Spinal cord (tissue), 10 donors: ENCODE data around the gene ZC3HAV1. TPM values are rescaled to one million over a fixed set of nuclear protein-coding genes. Genes with fewer than 3 reads are reported as not detected.
A peak's percentile ranks its signal among the peaks of the same experiment; 100 is the strongest.
"Not testable (repeated sequence)": the region's sequence is repeated elsewhere in the genome, so short reads cannot be mapped to it uniquely, and the experiment has no call there.

Experiments
- DNase-seq, 6 donors: peaks; one replicate each; pipeline versions ENCODE4 v3.0.0 to v3.0.0-alpha.2; 2013 to 2015; ENCODE audit warnings: low spot score in 6 of 6, low read depth in 4 of 6
- H3K27ac ChIP-seq: one replicate; pipeline ENCODE4 v1.5.1; 2013; ENCODE audit warnings: low read depth, low read length, control low read depth
- H3K27me3 ChIP-seq: one replicate; pipeline ENCODE4 v1.6.1; 2013; ENCODE audit warnings: low read length; ENCODE audit not compliant: control insufficient read depth, insufficient read depth
- H3K36me3 ChIP-seq: one replicate; pipeline ENCODE4 v1.6.1; 2013; ENCODE audit warnings: low read length; ENCODE audit not compliant: control insufficient read depth, insufficient read depth
- H3K4me1 ChIP-seq: one replicate; pipeline ENCODE4 v1.6.1; 2013; ENCODE audit warnings: low read length; ENCODE audit not compliant: control insufficient read depth, insufficient read depth
- H3K4me3 ChIP-seq: one replicate; pipeline ENCODE4 v1.5.1; 2013; ENCODE audit warnings: low read depth, low read length, control low read depth
- H3K9me3 ChIP-seq: one replicate; pipeline ENCODE4 v1.6.1; 2013; ENCODE audit warnings: low read length; ENCODE audit not compliant: control insufficient read depth, insufficient read depth
- WGBS: methylation state at CpG from one replicate; pipeline ENCODE4 v1.1.5; 2013; ENCODE audit warnings: missing lambda C conversion rate; ENCODE audit not compliant: insufficient coverage; 5-methylcytosine and 5-hydroxymethylcytosine counted together
- polyA plus RNA-seq, 2 donors: library from polyadenylated mRNA; unstranded; fragments of 120-200 nt; gene quantifications; one replicate each; pipeline ENCODE4 v1.2.1, GENCODE V29; 2013; ENCODE audit not compliant: insufficient read length in 2 of 2
- total RNA-seq, 2 donors: library from RNA; depleted of rRNA in 1 of 2; stranded (reverse); fragments of 120-200 nt in 1 of 2; fragments of >200 nt in 1 of 2; gene quantifications; one replicate each; pipeline versions ENCODE4 v1.2.3 to v1.2.4, GENCODE V29; 2013 to 2014
- donor health status: healthy.

The ZC3HAV1 gene
- total and polyA plus RNA-seq, 4 donors: 9.5 to 25.2 (median 17.4) TPM

- under 1% methylated on average over 82 of the region's 82 CpGs for WGBS
- no peaks in the 10 kb centered on the region for H3K9me3 ChIP-seq
- peak within 1 kb of the TSS; percentile 54 for H3K27ac ChIP-seq
- peaks cover 18% of the 10 kb centered on the region for H3K4me1 ChIP-seq
- H3K4me3 ChIP-seq: peak within 1 kb of the TSS; percentile 60
- H3K36me3 ChIP-seq: peaks cover 14% of the 10 kb centered on the region
- DNase-seq: peak; percentile 56 to 94 (median 68)
- no peaks in the 10 kb centered on the region for H3K27me3 ChIP-seq
Measured at GRCh38 chr7:139035586-139036353, 73.8 kb downstream of the ZC3HAV1 start, which contains the start of gene ZC3HAV1L. TSS of gene ZC3HAV1L (minus strand) at chr7:139036042. CDS start at chr7:139036017, 25 bp downstream.

GRCh38 chr7:139034855-139035585 is 74.5 kb downstream of the ZC3HAV1 start:
- Histone ChIP-seq H3K4me1 (peaks cover 18% of the 10 kb centered on the region), H3K36me3 (peaks cover 17% of the 10 kb centered on the region), H3K4me3 (peak overlapping the region; percentile 60), H3K27ac (no peak overlapping the region), H3K9me3 (no peaks in the 10 kb centered on the region), H3K27me3 (no peaks in the 10 kb centered on the region)
- peak in 4 of 6 donors; percentile 20 to 72 (median 46) for DNase-seq
- 7% methylated on average over 41 of the region's 47 CpGs for WGBS

GRCh38 chr7:139034336-139034735 is 75.2 kb downstream of the ZC3HAV1 start:
- Histone ChIP-seq H3K27me3 (no peaks in the 10 kb centered on the region), H3K4me1 (peaks cover 18% of the 10 kb centered on the region), H3K27ac (no peak overlapping the region), H3K36me3 (peaks cover 21% of the 10 kb centered on the region), H3K9me3 (no peaks in the 10 kb centered on the region), H3K4me3 (peak overlapping the region; percentile 60)
- 91% methylated on average over 5 of the region's 5 CpGs for WGBS
- DNase-seq: no peak

- Histone ChIP-seq H3K4me1 (peaks cover 18% of the 10 kb centered on the region), H3K9me3 (no peaks in the 10 kb centered on the region), H3K27ac (no peak overlapping the region), H3K27me3 (no peaks in the 10 kb centered on the region), H3K36me3 (peaks cover 27% of the 10 kb centered on the region), H3K4me3 (no peak overlapping the region)
- 89% methylated on average over 5 of the region's 6 CpGs for WGBS
- DNase-seq: no peak
Measured at GRCh38 chr7:139033346-139034114, 76.0 kb downstream of the ZC3HAV1 start.

- Histone ChIP-seq H3K9me3 (no peaks in the 10 kb centered on the region), H3K27ac (no peak overlapping the region), H3K4me1 (peaks cover 18% of the 10 kb centered on the region), H3K4me3 (no peak overlapping the region), H3K36me3 (peaks cover 33% of the 10 kb centered on the region), H3K27me3 (no peaks in the 10 kb centered on the region)
- DNase-seq: no peak
- WGBS: no CpG with 5 or more reads among the region's 4 CpGs
Measured at GRCh38 chr7:139032473-139032872, 77.0 kb downstream of the ZC3HAV1 start.

GRCh38 chr7:139029353-139029752 is 80.2 kb downstream of the ZC3HAV1 start:
- Histone ChIP-seq H3K4me3 (no peak overlapping the region), H3K9me3 (no peaks in the 10 kb centered on the region), H3K27me3 (no peaks in the 10 kb centered on the region), H3K36me3 (peaks cover 43% of the 10 kb centered on the region), H3K4me1 (peaks cover 4% of the 10 kb centered on the region), H3K27ac (no peak overlapping the region)
- WGBS: 89% methylated on average over 2 of the region's 3 CpGs
- no peak for DNase-seq

GRCh38 chr7:139026551-139026950 is 83.0 kb downstream of the ZC3HAV1 start:
- Histone ChIP-seq H3K27me3 (no peaks in the 10 kb centered on the region), H3K4me1 (no peaks in the 10 kb centered on the region), H3K36me3 (peaks cover 36% of the 10 kb centered on the region), H3K9me3 (no peaks in the 10 kb centered on the region), H3K4me3 (no peak overlapping the region), H3K27ac (no peak overlapping the region)
- no peak for DNase-seq
- 82% methylated on average over 2 of the region's 6 CpGs for WGBS

GRCh38 chr7:139025861-139026260 is 83.7 kb downstream of the ZC3HAV1 start:
- H3K27ac ChIP-seq, H3K4me3 ChIP-seq, H3K9me3 ChIP-seq, H3K27me3 ChIP-seq, DNase-seq, H3K4me1 ChIP-seq: not testable (repeated sequence)
- 93% methylated on average over 2 of the region's 5 CpGs for WGBS
- peaks cover 29% of the 10 kb centered on the region for H3K36me3 ChIP-seq

- peaks cover 7% of the 10 kb centered on the region for H3K4me1 ChIP-seq
- peaks cover 16% of the 10 kb centered on the region for H3K36me3 ChIP-seq
- H3K4me3 ChIP-seq: no peak overlapping the region
- H3K27ac ChIP-seq: no peak overlapping the region
- no peaks in the 10 kb centered on the region for H3K9me3 ChIP-seq
- H3K27me3 ChIP-seq: no peaks in the 10 kb centered on the region
- 93% methylated on average over 3 of the region's 5 CpGs for WGBS
- DNase-seq: no peak
Measured at GRCh38 chr7:139023076-139023475, 86.4 kb downstream of the ZC3HAV1 start.
